Measurements from ENCODE around the gene MOCS1.

DNA sequence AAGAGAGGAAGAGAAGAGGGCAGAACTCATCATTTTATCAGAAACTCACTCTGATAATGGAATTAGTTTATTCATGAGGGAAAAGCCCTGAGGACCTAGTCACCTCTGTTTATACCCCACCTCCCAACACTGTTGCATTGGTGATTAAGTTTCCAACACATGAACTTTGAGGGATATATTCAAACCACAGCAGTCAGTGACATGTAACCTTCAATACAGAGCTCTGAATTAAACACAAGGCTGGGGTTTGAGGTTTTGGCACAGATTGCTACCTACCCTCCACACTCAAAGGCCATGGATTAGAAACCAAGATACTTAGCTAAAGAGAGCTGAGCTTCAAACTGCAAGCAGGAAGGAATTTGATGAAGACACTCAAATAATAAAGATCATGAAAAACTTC lies 48.5 kb upstream of the MOCS1 start:
- TF ChIP-seq ZNF175 (tag by site-specific recombination; IDR thresholded peaks at IDR 0.05) (no peak), OVOL3 (tag by site-specific recombination; IDR thresholded peaks at IDR 0.05) (no peak), ZNF549 (tag by site-specific recombination; IDR thresholded peaks at IDR 0.05) (no peak), ZNF24 (tag by site-specific recombination; IDR thresholded peaks at IDR 0.05) (no peak), MEIS1 (CRISPR knock-in tag; IDR thresholded peaks at IDR 0.05; ENCODE audit: borderline replicate concordance) (no peak), TCF7L2 (IDR thresholded peaks at IDR 0.05; ENCODE audit: borderline replicate concordance, low read depth, low read length) (no peak), SETDB1 (IDR thresholded peaks at IDR 0.05; ENCODE audit: insufficient read length, low read length) (no peak)
- TF ChIP-seq, protein P1, sequence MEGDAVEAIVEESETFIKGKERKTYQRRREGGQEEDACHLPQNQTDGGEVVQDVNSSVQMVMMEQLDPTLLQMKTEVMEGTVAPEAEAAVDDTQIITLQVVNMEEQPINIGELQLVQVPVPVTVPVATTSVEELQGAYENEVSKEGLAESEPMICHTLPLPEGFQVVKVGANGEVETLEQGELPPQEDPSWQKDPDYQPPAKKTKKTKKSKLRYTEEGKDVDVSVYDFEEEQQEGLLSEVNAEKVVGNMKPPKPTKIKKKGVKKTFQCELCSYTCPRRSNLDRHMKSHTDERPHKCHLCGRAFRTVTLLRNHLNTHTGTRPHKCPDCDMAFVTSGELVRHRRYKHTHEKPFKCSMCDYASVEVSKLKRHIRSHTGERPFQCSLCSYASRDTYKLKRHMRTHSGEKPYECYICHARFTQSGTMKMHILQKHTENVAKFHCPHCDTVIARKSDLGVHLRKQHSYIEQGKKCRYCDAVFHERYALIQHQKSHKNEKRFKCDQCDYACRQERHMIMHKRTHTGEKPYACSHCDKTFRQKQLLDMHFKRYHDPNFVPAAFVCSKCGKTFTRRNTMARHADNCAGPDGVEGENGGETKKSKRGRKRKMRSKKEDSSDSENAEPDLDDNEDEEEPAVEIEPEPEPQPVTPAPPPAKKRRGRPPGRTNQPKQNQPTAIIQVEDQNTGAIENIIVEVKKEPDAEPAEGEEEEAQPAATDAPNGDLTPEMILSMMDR (tag by site-specific recombination; IDR thresholded peaks at IDR 0.05) = no peak
- TF ChIP-seq, protein P2, sequence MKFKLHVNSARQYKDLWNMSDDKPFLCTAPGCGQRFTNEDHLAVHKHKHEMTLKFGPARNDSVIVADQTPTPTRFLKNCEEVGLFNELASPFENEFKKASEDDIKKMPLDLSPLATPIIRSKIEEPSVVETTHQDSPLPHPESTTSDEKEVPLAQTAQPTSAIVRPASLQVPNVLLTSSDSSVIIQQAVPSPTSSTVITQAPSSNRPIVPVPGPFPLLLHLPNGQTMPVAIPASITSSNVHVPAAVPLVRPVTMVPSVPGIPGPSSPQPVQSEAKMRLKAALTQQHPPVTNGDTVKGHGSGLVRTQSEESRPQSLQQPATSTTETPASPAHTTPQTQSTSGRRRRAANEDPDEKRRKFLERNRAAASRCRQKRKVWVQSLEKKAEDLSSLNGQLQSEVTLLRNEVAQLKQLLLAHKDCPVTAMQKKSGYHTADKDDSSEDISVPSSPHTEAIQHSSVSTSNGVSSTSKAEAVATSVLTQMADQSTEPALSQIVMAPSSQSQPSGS (tag by site-specific recombination; IDR thresholded peaks at IDR 0.05; ENCODE audit: low read depth) = no peak
- TF ChIP-seq, protein P3, sequence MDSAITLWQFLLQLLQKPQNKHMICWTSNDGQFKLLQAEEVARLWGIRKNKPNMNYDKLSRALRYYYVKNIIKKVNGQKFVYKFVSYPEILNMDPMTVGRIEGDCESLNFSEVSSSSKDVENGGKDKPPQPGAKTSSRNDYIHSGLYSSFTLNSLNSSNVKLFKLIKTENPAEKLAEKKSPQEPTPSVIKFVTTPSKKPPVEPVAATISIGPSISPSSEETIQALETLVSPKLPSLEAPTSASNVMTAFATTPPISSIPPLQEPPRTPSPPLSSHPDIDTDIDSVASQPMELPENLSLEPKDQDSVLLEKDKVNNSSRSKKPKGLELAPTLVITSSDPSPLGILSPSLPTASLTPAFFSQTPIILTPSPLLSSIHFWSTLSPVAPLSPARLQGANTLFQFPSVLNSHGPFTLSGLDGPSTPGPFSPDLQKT (IDR thresholded peaks at IDR 0.05; ENCODE audit: borderline replicate concordance, low read depth, low read length) = no peak
- TF ChIP-seq, protein P4, sequence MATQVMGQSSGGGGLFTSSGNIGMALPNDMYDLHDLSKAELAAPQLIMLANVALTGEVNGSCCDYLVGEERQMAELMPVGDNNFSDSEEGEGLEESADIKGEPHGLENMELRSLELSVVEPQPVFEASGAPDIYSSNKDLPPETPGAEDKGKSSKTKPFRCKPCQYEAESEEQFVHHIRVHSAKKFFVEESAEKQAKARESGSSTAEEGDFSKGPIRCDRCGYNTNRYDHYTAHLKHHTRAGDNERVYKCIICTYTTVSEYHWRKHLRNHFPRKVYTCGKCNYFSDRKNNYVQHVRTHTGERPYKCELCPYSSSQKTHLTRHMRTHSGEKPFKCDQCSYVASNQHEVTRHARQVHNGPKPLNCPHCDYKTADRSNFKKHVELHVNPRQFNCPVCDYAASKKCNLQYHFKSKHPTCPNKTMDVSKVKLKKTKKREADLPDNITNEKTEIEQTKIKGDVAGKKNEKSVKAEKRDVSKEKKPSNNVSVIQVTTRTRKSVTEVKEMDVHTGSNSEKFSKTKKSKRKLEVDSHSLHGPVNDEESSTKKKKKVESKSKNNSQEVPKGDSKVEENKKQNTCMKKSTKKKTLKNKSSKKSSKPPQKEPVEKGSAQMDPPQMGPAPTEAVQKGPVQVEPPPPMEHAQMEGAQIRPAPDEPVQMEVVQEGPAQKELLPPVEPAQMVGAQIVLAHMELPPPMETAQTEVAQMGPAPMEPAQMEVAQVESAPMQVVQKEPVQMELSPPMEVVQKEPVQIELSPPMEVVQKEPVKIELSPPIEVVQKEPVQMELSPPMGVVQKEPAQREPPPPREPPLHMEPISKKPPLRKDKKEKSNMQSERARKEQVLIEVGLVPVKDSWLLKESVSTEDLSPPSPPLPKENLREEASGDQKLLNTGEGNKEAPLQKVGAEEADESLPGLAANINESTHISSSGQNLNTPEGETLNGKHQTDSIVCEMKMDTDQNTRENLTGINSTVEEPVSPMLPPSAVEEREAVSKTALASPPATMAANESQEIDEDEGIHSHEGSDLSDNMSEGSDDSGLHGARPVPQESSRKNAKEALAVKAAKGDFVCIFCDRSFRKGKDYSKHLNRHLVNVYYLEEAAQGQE (tag by site-specific recombination; IDR thresholded peaks at IDR 0.05) = no peak
